ENCODE results near the gene RPL4.

DNA sequence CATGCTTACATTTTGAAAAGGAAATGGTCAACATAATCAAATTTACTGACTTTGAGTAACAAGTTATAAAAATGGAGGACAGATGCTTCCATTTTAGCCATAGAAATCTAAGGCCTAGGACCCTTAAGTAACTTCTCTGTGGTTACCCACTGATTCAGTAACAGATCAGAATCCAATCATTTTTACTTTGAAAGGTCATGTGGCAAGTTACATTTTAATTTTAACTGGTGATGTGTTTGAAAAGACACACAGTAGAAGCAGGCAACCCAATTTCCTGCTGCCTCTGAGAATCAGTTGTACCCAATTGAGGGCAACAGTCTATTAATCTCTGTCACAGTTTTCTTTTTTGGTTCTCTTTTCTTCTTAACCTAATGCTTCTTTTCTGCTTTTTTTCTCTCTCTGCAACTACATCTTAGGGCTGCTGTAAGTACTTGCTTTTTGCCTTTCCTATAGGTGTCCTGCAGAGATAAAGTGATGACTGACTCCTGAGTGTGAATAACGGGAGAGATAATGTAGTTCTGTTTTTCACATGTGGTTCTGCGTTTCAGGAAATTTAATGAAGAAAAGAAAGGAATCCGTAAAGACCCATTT lies 3.7 kb upstream of the RPL4 start:
- TF ChIP-seq BMI1 (IDR thresholded peaks at IDR 0.05; ENCODE audit: low read length), result no peak
- peak; percentile 65 for TF ChIP-seq PKNOX1 (IDR thresholded peaks at IDR 0.05)
- TF ChIP-seq CTCF (IDR thresholded peaks at IDR 0.05 in 2 of 3, conservative IDR thresholded peaks at IDR 0.05 in 1 of 3; ENCODE audit: insufficient read depth in 2 of 3, low read depth in 1 of 3, low read length in 3 of 3), result no peak
